Fibroblast of skin of right quadriceps (primary cell): ENCODE results near the gene SPIRE1.
"Not testable (repeated sequence)": the region's sequence is repeated elsewhere in the genome, so short reads cannot be mapped to it uniquely, and the experiment has no call there.

Source experiments
- DNase-seq: peaks from one replicate; pipeline ENCODE4 v3.0.0-alpha.2; 2013

SPIRE1 gene

GRCh38 chr18:12645254-12645653, 12.7 kb downstream of the SPIRE1 start:
- DNase-seq: no peak

- peak; percentile 39 for DNase-seq
These were observed 14.2 kb downstream of the SPIRE1 start for GRCh38 chr18:12643756-12644155.

- no peak for DNase-seq
These were observed 17.1 kb downstream of the SPIRE1 start for GRCh38 chr18:12640881-12641200.

- DNase-seq: peak; percentile 74
These were observed 17.7 kb downstream of the SPIRE1 start for GRCh38 chr18:12639990-12640880.

- no peak for DNase-seq
These were observed 19.2 kb downstream of the SPIRE1 start for GRCh38 chr18:12638644-12639124.

- DNase-seq: peak; percentile 77
These were observed 19.8 kb downstream of the SPIRE1 start for GRCh38 chr18:12637901-12638643.

- DNase-seq: peak; percentile 18
These were observed 20.5 kb downstream of the SPIRE1 start for GRCh38 chr18:12637393-12637792.

- no peak for DNase-seq
These were observed 26.0 kb downstream of the SPIRE1 start for GRCh38 chr18:12631831-12632477.

- DNase-seq: peak; percentile 65
These were observed 27.8 kb downstream of the SPIRE1 start for GRCh38 chr18:12630136-12630535.

- DNase-seq: peak; percentile 76
These were observed 28.9 kb downstream of the SPIRE1 start for GRCh38 chr18:12628706-12629702.

- not testable (repeated sequence) for DNase-seq
These were observed 30.7 kb downstream of the SPIRE1 start for GRCh38 chr18:12627199-12627598.

GRCh38 chr18:12625241-12625640, 32.7 kb downstream of the SPIRE1 start:
- no peak for DNase-seq

GRCh38 chr18:12621742-12622306, 36.1 kb downstream of the SPIRE1 start:
- DNase-seq: peak; percentile 74

- no peak for DNase-seq
These were observed 42.2 kb downstream of the SPIRE1 start for GRCh38 chr18:12615748-12616147.

- peak; percentile 41 for DNase-seq
These were observed 49.6 kb downstream of the SPIRE1 start for GRCh38 chr18:12608301-12608700.

- peak; percentile 79 for DNase-seq
These were observed 51.2 kb downstream of the SPIRE1 start for GRCh38 chr18:12606592-12607315.

GRCh38 chr18:12604445-12605007, 53.4 kb downstream of the SPIRE1 start:
- no peak for DNase-seq

- DNase-seq: no peak
These were observed 57.9 kb downstream of the SPIRE1 start for GRCh38 chr18:12599966-12600365.

GRCh38 chr18:12599543-12599942, 58.4 kb downstream of the SPIRE1 start:
- DNase-seq: no peak

GRCh38 chr18:12598181-12598930, 59.6 kb downstream of the SPIRE1 start:
- peak; percentile 26 for DNase-seq
